ENCODE measurements around the gene MBD5. TPM values are rescaled to one million over a fixed set of nuclear protein-coding genes. Genes with fewer than 3 reads are reported as not detected.

The MBD5 gene
- total RNA-seq, 6 experiments from 2014 or later = 7.9 to 15.6 (median 11.9) TPM

DNA sequence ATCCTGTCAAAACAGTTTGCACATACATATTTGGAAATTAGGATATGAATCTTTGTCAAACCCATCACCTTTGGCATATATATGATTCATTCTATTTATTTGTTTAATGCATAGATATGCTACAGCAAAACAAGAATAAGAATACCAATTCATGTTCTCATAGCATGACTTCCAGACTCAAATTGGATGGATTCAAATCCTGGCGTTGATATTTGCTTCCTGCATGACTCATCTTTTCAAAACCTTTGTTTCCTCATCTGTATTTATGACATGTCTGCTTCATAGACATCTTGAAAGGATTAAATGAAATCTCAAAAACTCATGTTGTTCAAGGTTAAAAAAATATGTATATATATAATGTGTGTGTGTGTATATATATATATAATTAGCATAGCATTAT lies 261.3 kb downstream of the MBD5 start:
- no peak for ATAC-seq
- DNase-seq = no peak
- WGBS (ENCODE audit: insufficient coverage, low coverage, low lambda C conversion rate, missing lambda C conversion rate) = 71% methylated on average over 1 of the region's 1 CpG
- no peak overlapping the region for H3K27ac ChIP-seq
- H3K4me1 ChIP-seq = no peaks in the 10 kb centered on the region
- no peaks in the 10 kb centered on the region for H3K9me3 ChIP-seq
- H3K4me3 ChIP-seq = no peak overlapping the region
- H3K36me3 ChIP-seq = no peaks in the 10 kb centered on the region
- intact Hi-C loops (cut with DNase I) = no loop called here
- H3K27me3 ChIP-seq = no peaks in the 10 kb centered on the region
- no peak for TF ChIP-seq CTCF (IDR thresholded peaks at IDR 0.05)

GRCh38 chr2:148292431-148292830 lies 271.5 kb downstream of the MBD5 start:
- Histone ChIP-seq H3K4me1 (no peaks in the 10 kb centered on the region), H3K4me3 (no peak overlapping the region), H3K36me3 (no peaks in the 10 kb centered on the region), H3K9me3 (no peaks in the 10 kb centered on the region), H3K27ac (no peak overlapping the region), H3K27me3 (no peaks in the 10 kb centered on the region)
- DNase-seq = no peak
- no peak for ATAC-seq
- intact Hi-C loops (cut with DNase I) = no loop called here
- WGBS (ENCODE audit: insufficient coverage, low coverage, low lambda C conversion rate, missing lambda C conversion rate) = 61% methylated on average over 2 of the region's 2 CpGs
- no peak for TF ChIP-seq CTCF (IDR thresholded peaks at IDR 0.05)
- TF ChIP-seq POLR2A (IDR thresholded peaks at IDR 0.05) = no peak

- DNase-seq (no peak), ATAC-seq (no peak)
- H3K36me3 ChIP-seq = no peaks in the 10 kb centered on the region
- no peaks in the 10 kb centered on the region for H3K9me3 ChIP-seq
- H3K27ac ChIP-seq = no peak overlapping the region
- no peak overlapping the region for H3K4me3 ChIP-seq
- H3K4me1 ChIP-seq = no peaks in the 10 kb centered on the region
- H3K27me3 ChIP-seq = no peaks in the 10 kb centered on the region
- intact Hi-C loops (cut with DNase I) = no loop called here
- TF ChIP-seq POLR2A (IDR thresholded peaks at IDR 0.05) (no peak), CTCF (IDR thresholded peaks at IDR 0.05) (no peak)
These were observed 277.3 kb downstream of the MBD5 start for GRCh38 chr2:148298196-148298595.

GRCh38 chr2:148299616-148300015 lies 278.7 kb downstream of the MBD5 start:
- H3K27me3 ChIP-seq = no peaks in the 10 kb centered on the region
- no peak for ATAC-seq
- no peak overlapping the region for H3K4me3 ChIP-seq
- no peaks in the 10 kb centered on the region for H3K9me3 ChIP-seq
- intact Hi-C loops (cut with DNase I) = no loop called here
- no peak for DNase-seq
- H3K36me3 ChIP-seq = no peaks in the 10 kb centered on the region
- H3K4me1 ChIP-seq = no peaks in the 10 kb centered on the region
- no peak overlapping the region for H3K27ac ChIP-seq
- TF ChIP-seq POLR2A (IDR thresholded peaks at IDR 0.05) = no peak
- no peak for TF ChIP-seq CTCF (IDR thresholded peaks at IDR 0.05)

DNA sequence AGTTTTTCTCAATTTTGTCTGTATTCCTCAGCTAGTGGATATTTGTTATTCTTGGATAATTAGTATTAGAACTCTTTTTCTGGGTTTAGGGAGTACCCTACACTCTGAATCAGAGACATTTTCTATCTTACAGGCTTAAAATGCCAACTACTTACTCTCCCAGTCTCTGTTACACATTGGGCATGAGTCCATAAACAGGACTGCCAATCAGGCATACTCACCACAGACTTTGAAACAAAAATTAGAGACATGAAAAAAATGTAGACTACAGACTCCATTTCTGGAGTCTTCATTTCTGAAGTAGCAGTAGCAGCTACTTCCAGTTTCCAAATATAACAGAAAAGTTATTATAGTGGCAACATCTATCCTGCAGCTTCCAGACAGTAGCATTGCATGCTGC lies 279.7 kb downstream of the MBD5 start:
- Histone ChIP-seq H3K4me1 (no peaks in the 10 kb centered on the region), H3K36me3 (no peaks in the 10 kb centered on the region), H3K9me3 (no peaks in the 10 kb centered on the region), H3K27me3 (no peaks in the 10 kb centered on the region), H3K4me3 (no peak overlapping the region), H3K27ac (no peak overlapping the region)
- DNase-seq (no peak), ATAC-seq (no peak)
- intact Hi-C loops (cut with DNase I) = no loop called here
- TF ChIP-seq CTCF (IDR thresholded peaks at IDR 0.05) = no peak
- no peak for TF ChIP-seq POLR2A (IDR thresholded peaks at IDR 0.05)
